K562 (cell line): ENCODE results near the gene NUP88. TPM values are rescaled to one million over a fixed set of nuclear protein-coding genes. Genes with fewer than 3 reads are reported as not detected.

Source experiments
- ATAC-seq: fragments of 200-7000 bp; cut with Tn5 transposase; 3 replicates; pipeline ENCODE4 v1.9.1; 2020; ENCODE audit warnings: moderate library complexity
- BruUV-seq: library from RNA; stranded (reverse); fragments of 400-500 nt; replicated peaks from 2 replicates; lab custom pipeline; 2021; lab: Mats Ljungman, UMichigan
- CTCF ChIA-PET: fragments of 300-600 bp; formaldehyde crosslinking; extraction: SDS; loops from one replicate; lab custom pipeline; 2021; ENCODE audit warnings: low intra/inter-chr PET ratio; lab: Yijun Ruan, JAX
- POLR2A ChIA-PET: fragments of 300-600, 350-650 bp; sonication (Branson Sonifier 250); formaldehyde crosslinking; extraction: SDS; loops from one replicate; lab custom pipeline; 2021; ENCODE audit warnings: antibody characterized with exemption, inconsistent platforms; lab: Yijun Ruan, JAX
- DNase-seq, 4 experiments: peaks; one replicate each; pipeline versions ENCODE4 v3.0.0 to v3.0.0-alpha.2; 2011 to 2018; ENCODE audit warnings: low spot score in 3 of 4, mixed read lengths in 3 of 4; ENCODE audit errors: extremely low read depth in 1 of 4
- FAIRE-seq: peaks from 2 replicates; lab custom pipeline; 2011; peaks lifted over from hg19 to GRCh38; lab: Jason Lieb, UNC
- H2AFZ ChIP-seq: 2 replicates; pipeline ENCODE4 v1.6.0; 2011; ENCODE audit warnings: low read depth, low read length, control low read depth, inconsistent platforms
- H3K27ac ChIP-seq: fragments of 200-600 bp; 3 replicates; pipeline ENCODE4 v1.8.0; 2011; ENCODE audit warnings: low read depth, mild to moderate bottlenecking, control low read depth, inconsistent platforms, low read length, moderate library complexity, mixed read lengths; ENCODE audit errors: extremely low read depth
- H3K27me3 ChIP-seq, 2 experiments: fragments of 300-600 bp in 1 of 2; 2 replicates in 1 of 2; 3 replicates in 1 of 2; pipeline versions ENCODE4 v1.6.0 to v1.8.0; 2011; ENCODE audit warnings: inconsistent platforms in 2 of 2, low read length in 2 of 2, mild to moderate bottlenecking in 1 of 2, mixed read lengths in 1 of 2, moderate library complexity in 1 of 2; ENCODE audit not compliant: control insufficient read depth in 2 of 2, insufficient read depth in 2 of 2
- H3K36me3 ChIP-seq: fragments of 300-600 bp; 3 replicates; pipeline ENCODE4 v1.8.0; 2011; ENCODE audit warnings: mild to moderate bottlenecking, low read length, inconsistent platforms; ENCODE audit not compliant: control insufficient read depth, insufficient read depth
- H3K4me1 ChIP-seq, 2 experiments: fragments of 200-600 bp in 1 of 2; replicated peaks in 1 of 2; 2 replicates in 1 of 2; 3 replicates in 1 of 2; pipeline versions ENCODE4 v1.5.1 to v1.8.0; 2011; ENCODE audit warnings: inconsistent platforms in 2 of 2, low read length in 2 of 2, mild to moderate bottlenecking in 1 of 2, mixed read lengths in 1 of 2, moderate library complexity in 1 of 2; ENCODE audit not compliant: control insufficient read depth in 2 of 2, insufficient read depth in 2 of 2
- H3K4me2 ChIP-seq: 2 replicates; pipeline ENCODE4 v1.6.1; 2011; ENCODE audit warnings: low read length, control low read depth, inconsistent platforms, mixed read lengths; ENCODE audit not compliant: insufficient read depth
- H3K4me3 ChIP-seq: fragments of 200-600 bp; sonication (generic), shearing (Covaris generic); 2 replicates; pipeline ENCODE4 v1.5.1; 2016; ENCODE audit warnings: control low read depth, inconsistent platforms
- H3K79me2 ChIP-seq: fragments of 200-600 bp; 3 replicates; pipeline ENCODE4 v1.8.0; 2011; ENCODE audit warnings: low read length, inconsistent platforms; ENCODE audit not compliant: control insufficient read depth, insufficient read depth
- H3K9ac ChIP-seq, 2 experiments: 2 replicates each; pipeline versions ENCODE4 v1.6.0 to v1.6.1; 2011; ENCODE audit warnings: low read depth in 2 of 2, low read length in 2 of 2, control low read depth in 1 of 2, inconsistent platforms in 1 of 2, mild to moderate bottlenecking in 1 of 2, mixed read lengths in 1 of 2; ENCODE audit not compliant: insufficient read depth in 1 of 2
- H3K9me1 ChIP-seq: one replicate; pipeline ENCODE4 v1.6.0; 2011; ENCODE audit warnings: inconsistent platforms, mild to moderate bottlenecking, low read length, moderate library complexity; ENCODE audit not compliant: control insufficient read depth, insufficient read depth
- H3K9me3 ChIP-seq: replicated peaks from 2 replicates; pipeline ENCODE4 v1.5.1; 2011; ENCODE audit warnings: low read depth, low read length, inconsistent platforms; ENCODE audit not compliant: control insufficient read depth, insufficient read depth
- H4K20me1 ChIP-seq: replicated peaks from 2 replicates; pipeline ENCODE4 v1.6.1; 2011; ENCODE audit warnings: low read length, inconsistent platforms, mixed read lengths; ENCODE audit not compliant: control insufficient read depth, insufficient read depth
- BRD4 ChIP-seq: fragments of 200-600 bp; sonication (generic); IDR thresholded peaks from 2 replicates; pipeline ENCODE4 v1.6.1; 2017; ENCODE audit warnings: inconsistent platforms
- EGR1 ChIP-seq: fragments of 450-650 bp; conservative IDR thresholded peaks from 2 replicates; pipeline ENCODE4 v1.6.1; 2017; ENCODE audit warnings: mild to moderate bottlenecking
- FOSL1 ChIP-seq: fragments of 200-800 bp; sonication (Bioruptor generic); conservative IDR thresholded peaks from 2 replicates; pipeline ENCODE4 v1.6.1; 2016; ENCODE audit warnings: missing genetic modification characterization, missing compliant biosample characterization
- GABPB2 ChIP-seq: fragments of 250-450 bp; sonication (Bioruptor Pico); conservative IDR thresholded peaks from 2 replicates; pipeline ENCODE4 v1.5.1; 2021; ENCODE audit warnings: mild to moderate bottlenecking
- GTF2F1 ChIP-seq: IDR thresholded peaks from 2 replicates; pipeline ENCODE4 v1.6.1; 2011; ENCODE audit warnings: low read depth, low read length, improper control_type of control experiment
- L3MBTL2 ChIP-seq: fragments of 450-650 bp; IDR thresholded peaks from 2 replicates; pipeline ENCODE4 v1.6.1; 2016; ENCODE audit warnings: mild to moderate bottlenecking, moderate library complexity
- MEF2A ChIP-seq: IDR thresholded peaks from 2 replicates; pipeline ENCODE4 v1.6.1; 2011; ENCODE audit warnings: low read depth, mild to moderate bottlenecking, low read length, moderate library complexity; ENCODE audit not compliant: control insufficient read depth
- MEF2D ChIP-seq: conservative IDR thresholded peaks from 2 replicates; pipeline ENCODE4 v1.6.1; 2016; ENCODE audit warnings: low read depth, missing genetic modification characterization, missing compliant biosample characterization
- POLR2H ChIP-seq: IDR thresholded peaks from 2 replicates; pipeline ENCODE4 v1.6.1; 2016; ENCODE audit warnings: missing genetic modification characterization, low read depth, mild to moderate bottlenecking, control low read depth, missing compliant biosample characterization, moderate library complexity
- ZSCAN29 ChIP-seq: fragments of 450-650 bp; IDR thresholded peaks from 2 replicates; pipeline ENCODE4 v1.6.1; 2017
- whole genome bisulfite sequencing: fragments of 100-300 bp; shearing (Covaris generic); methylation state at CpG from one replicate; pipeline ENCODE4 v1.1.6; 2016; ENCODE audit warnings: low coverage, mixed read lengths; ENCODE audit not compliant: insufficient coverage; ENCODE audit errors: missing lambda C conversion rate; 5-methylcytosine and 5-hydroxymethylcytosine counted together
- in situ Hi-C: fragments of 300-500 bp; cut with MboI; formaldehyde crosslinking; loops from 4 replicates; pipeline ENCODE4 v1.15.0; 2018; ENCODE audit warnings: inconsistent platforms, mixed read lengths
- intact Hi-C: fragments of 100-400 bp; cut with micrococcal nuclease; formaldehyde crosslinking; loops from 2 replicates; pipeline ENCODE4 v1.14.2; 2022
- polyA plus RNA-seq, 8 experiments: library from polyadenylated mRNA; depleted of rRNA in 4 of 8; stranded (reverse) in 5 of 8; unstranded in 3 of 8; fragments of >200 nt; fragmentation: Nextera tagmentation in 2 of 8; fragmentation: Illumina TruSeq in 1 of 8; extraction: Ambion mirVana in 2 of 8; extraction: Trizol in 1 of 8; gene quantifications; 2 replicates each; pipeline versions ENCODE4 v1.2.1 to v1.2.3, GENCODE V29; 2011 to 2014; ENCODE audit warnings: inconsistent platforms in 1 of 8, missing spikeins in 1 of 8
- total RNA-seq, 7 experiments: library from RNA; depleted of rRNA in 6 of 7; stranded (reverse); fragments of >200 nt in 6 of 7; fragmentation: Illumina TruSeq in 2 of 7; extraction: Trizol in 2 of 7; gene quantifications; 2 replicates each; pipeline versions ENCODE4 v1.2.1 to v1.2.3, GENCODE V29; 2011 to 2021; ENCODE audit warnings: low replicate concordance in 1 of 7
- TF ChIP-seq, protein P1 (sequence below): sonication (generic); formaldehyde crosslinking; IDR thresholded peaks from 2 replicates; pipeline ENCODE4 v1.8.0; 2023; ENCODE audit warnings: mild to moderate bottlenecking, missing genetic modification reagents

The NUP88 gene
- total and polyA plus RNA-seq, 9 of the 15 experiments (the other 6 are each of a cell fraction or from before 2014, with no cell fraction given) = 59.9 to 160 (median 119) TPM

- TF ChIP-seq, protein P1, sequence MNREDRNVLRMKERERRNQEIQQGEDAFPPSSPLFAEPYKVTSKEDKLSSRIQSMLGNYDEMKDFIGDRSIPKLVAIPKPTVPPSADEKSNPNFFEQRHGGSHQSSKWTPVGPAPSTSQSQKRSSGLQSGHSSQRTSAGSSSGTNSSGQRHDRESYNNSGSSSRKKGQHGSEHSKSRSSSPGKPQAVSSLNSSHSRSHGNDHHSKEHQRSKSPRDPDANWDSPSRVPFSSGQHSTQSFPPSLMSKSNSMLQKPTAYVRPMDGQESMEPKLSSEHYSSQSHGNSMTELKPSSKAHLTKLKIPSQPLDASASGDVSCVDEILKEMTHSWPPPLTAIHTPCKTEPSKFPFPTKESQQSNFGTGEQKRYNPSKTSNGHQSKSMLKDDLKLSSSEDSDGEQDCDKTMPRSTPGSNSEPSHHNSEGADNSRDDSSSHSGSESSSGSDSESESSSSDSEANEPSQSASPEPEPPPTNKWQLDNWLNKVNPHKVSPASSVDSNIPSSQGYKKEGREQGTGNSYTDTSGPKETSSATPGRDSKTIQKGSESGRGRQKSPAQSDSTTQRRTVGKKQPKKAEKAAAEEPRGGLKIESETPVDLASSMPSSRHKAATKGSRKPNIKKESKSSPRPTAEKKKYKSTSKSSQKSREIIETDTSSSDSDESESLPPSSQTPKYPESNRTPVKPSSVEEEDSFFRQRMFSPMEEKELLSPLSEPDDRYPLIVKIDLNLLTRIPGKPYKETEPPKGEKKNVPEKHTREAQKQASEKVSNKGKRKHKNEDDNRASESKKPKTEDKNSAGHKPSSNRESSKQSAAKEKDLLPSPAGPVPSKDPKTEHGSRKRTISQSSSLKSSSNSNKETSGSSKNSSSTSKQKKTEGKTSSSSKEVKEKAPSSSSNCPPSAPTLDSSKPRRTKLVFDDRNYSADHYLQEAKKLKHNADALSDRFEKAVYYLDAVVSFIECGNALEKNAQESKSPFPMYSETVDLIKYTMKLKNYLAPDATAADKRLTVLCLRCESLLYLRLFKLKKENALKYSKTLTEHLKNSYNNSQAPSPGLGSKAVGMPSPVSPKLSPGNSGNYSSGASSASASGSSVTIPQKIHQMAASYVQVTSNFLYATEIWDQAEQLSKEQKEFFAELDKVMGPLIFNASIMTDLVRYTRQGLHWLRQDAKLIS (CRISPR knock-in tag) = no peak
- 0 out of 2 replicates have a peak, but pooled peaks have one; percentile 16 for TF ChIP-seq POLR2H (tag)
- peak; percentile 63 for TF ChIP-seq L3MBTL2
- TF ChIP-seq GABPB2 (CRISPR knock-in tag) = no peak
These were observed 644 bp upstream of the NUP88 start, which contains the start of gene RPAIN (continued) for GRCh38 chr17:5419959-5420653.

DNA sequence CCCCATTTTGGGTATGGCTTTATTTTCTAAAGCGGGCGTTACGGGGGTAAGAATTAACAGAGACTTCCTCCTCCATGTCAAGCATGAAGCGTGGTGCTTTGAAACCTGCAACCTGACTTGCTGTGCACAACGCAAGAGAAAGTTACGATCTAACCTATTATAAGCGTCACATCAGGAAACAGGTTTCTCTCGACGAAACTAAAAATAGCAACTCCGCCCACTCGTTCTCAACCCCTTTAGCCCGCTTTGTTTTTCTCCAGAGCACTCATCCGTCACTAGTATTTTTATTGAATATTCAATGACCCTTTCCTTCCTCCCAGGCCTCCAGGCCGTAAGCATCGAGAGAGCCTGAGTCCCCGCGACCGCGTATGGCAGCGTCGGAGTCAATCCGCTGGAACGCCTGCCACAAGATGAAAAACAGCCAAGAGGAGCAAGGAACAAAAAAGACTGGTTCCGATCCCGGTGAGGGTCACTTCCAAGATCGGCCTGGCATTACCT lies 555 bp downstream of the NUP88 start:
- Histone ChIP-seq H4K20me1 (no peaks in the 10 kb centered on the region), H3K27ac (peak overlapping the region; percentile 97), H3K9ac (peak overlapping the region; percentile 98 to 99), H3K79me2 (peaks cover 77% of the 10 kb centered on the region), H3K9me1 (no peaks in the 10 kb centered on the region), H3K4me1 (peaks cover 3 to 9% of the 10 kb centered on the region in 2 experiments; a peak in 3 of 5 replicates), H3K27me3 (no peaks in the 10 kb centered on the region), H2AFZ (peak overlapping the region; percentile 100), H3K9me3 (no peaks in the 10 kb centered on the region), H3K4me3 (peak overlapping the region; percentile 92), H3K36me3 (peaks cover 54% of the 10 kb centered on the region), H3K4me2 (peak overlapping the region; percentile 97)
- CTCF ChIA-PET = no interaction called here
- POLR2A ChIA-PET = interaction anchor here (0.6 to 2.0 kb wide), 15 partner anchors 8 to 245 kb away, joined by 3 to 13 read pairs (median 4); partner anchors contain the start of genes C1QBP, DHX33 and ZNF594
- BruUV-seq = TSS peak; percentile 75
- intact Hi-C loops = no loop called here
- DNase-seq = peak in 1 of 4 experiments; percentile 45
- in situ Hi-C loops = no loop called here
- peak; percentile 16 for ATAC-seq
- FAIRE-seq = peak; percentile 19
- TF ChIP-seq EGR1 (peak; percentile 71), FOSL1 (no peak), BRD4 (peak; percentile 14; the same call in 1 of the 2 replicates), ZSCAN29 (0 out of 2 replicates have a peak, but pooled peaks have one; percentile 45), MEF2D (0 out of 2 replicates have a peak, but pooled peaks have one; percentile 34), GTF2F1 (no peak), MEF2A (peak; percentile 82)
- WGBS = 0% methylated on average over 26 of the region's 26 CpGs
